Transverse colon (tissue), 4 donors: Measurements from ENCODE around the gene HNMT.

Experiments
- CTCF ChIP-seq, 5 experiments: fragments of 200-600 bp in 3 of 5; fragments of 450-650 bp in 2 of 5; sonication (generic) in 3 of 5; IDR thresholded peaks; 1 replicate in 2 of 5; 2 replicates in 3 of 5; pipeline ENCODE4 v1.5.1; 2016 to 2017; ENCODE audit warnings: antibody characterized with exemption in 5 of 5, inconsistent platforms in 3 of 5, mild to moderate bottlenecking in 2 of 5, moderate library complexity in 1 of 5
- EP300 ChIP-seq: sonication (generic); formaldehyde crosslinking; IDR thresholded peaks from one replicate; pipeline ENCODE4 v1.6.1; 2017; ENCODE audit warnings: antibody characterized with exemption, low read depth
- POLR2A ChIP-seq: fragments of 450-650 bp; IDR thresholded peaks from one replicate; pipeline ENCODE4 v1.6.1; 2016; ENCODE audit warnings: antibody characterized with exemption, mild to moderate bottlenecking, moderate library complexity
- POLR2AphosphoS5 ChIP-seq, 3 donors: sonication (generic); formaldehyde crosslinking; IDR thresholded peaks; one replicate each; pipeline ENCODE4 v1.6.1; 2016; ENCODE audit warnings: antibody characterized with exemption in 3 of 3

GRCh38 chr2:137960223-137960622, 4.0 kb upstream of the HNMT start:
- TF ChIP-seq CTCF (IDR thresholded peaks at IDR 0.05) (no peak), POLR2AphosphoS5 (IDR thresholded peaks at IDR 0.05) (no peak), POLR2A (no peak), EP300 (no peak)
